HepG2 (cell line): ENCODE data around the gene PRSS8.
A peak's percentile ranks its signal among the peaks of the same experiment; 100 is the strongest.

Experiments
- CTCF ChIP-seq: sonication (generic); formaldehyde crosslinking; IDR thresholded peaks from 2 replicates; pipeline ENCODE4 v1.5.0; 2020; ENCODE audit warnings: mild to moderate bottlenecking, missing genetic modification reagents, moderate library complexity
- DMTF1 ChIP-seq: sonication (generic); formaldehyde crosslinking; IDR thresholded peaks from 2 replicates; pipeline ENCODE4 v1.4.0; 2020; ENCODE audit warnings: mild to moderate bottlenecking, missing genetic modification reagents
- EZH2 ChIP-seq: conservative IDR thresholded peaks from 2 replicates; pipeline ENCODE4 v1.6.1; 2012; ENCODE audit warnings: mild to moderate bottlenecking, low read depth, low read length, moderate library complexity
- JUNB ChIP-seq: sonication (generic); formaldehyde crosslinking; IDR thresholded peaks from 2 replicates; pipeline ENCODE4 v1.8.0; 2022; ENCODE audit warnings: missing genetic modification reagents, mild to moderate bottlenecking, borderline replicate concordance
- MTERF4 ChIP-seq: sonication (generic); formaldehyde crosslinking; IDR thresholded peaks from 2 replicates; pipeline ENCODE4 v1.8.0; 2023; ENCODE audit warnings: mild to moderate bottlenecking, missing genetic modification reagents
- NFATC3 ChIP-seq: sonication (generic); formaldehyde crosslinking; IDR thresholded peaks from 2 replicates; pipeline ENCODE4 v1.5.1; 2020; ENCODE audit warnings: mild to moderate bottlenecking, missing genetic modification reagents
- NFE2L1 ChIP-seq: sonication (generic); formaldehyde crosslinking; IDR thresholded peaks from 2 replicates; pipeline ENCODE4 v1.4.0; 2020; ENCODE audit warnings: missing genetic modification reagents, mild to moderate bottlenecking, borderline replicate concordance
- POLR2A ChIP-seq, 2 experiments: IDR thresholded peaks; 2 replicates each; pipeline ENCODE4 v1.6.1; 2011; ENCODE audit warnings: low read depth in 2 of 2, low read length in 2 of 2, mild to moderate bottlenecking in 1 of 2, moderate library complexity in 1 of 2; ENCODE audit not compliant: insufficient read depth in 1 of 2
- PRDM15 ChIP-seq: sonication (generic); formaldehyde crosslinking; IDR thresholded peaks from 2 replicates; pipeline ENCODE4 v1.4.0; 2020; ENCODE audit warnings: missing genetic modification reagents
- REST ChIP-seq, 2 experiments: IDR thresholded peaks; 2 replicates each; pipeline ENCODE4 v1.6.1; 2011 to 2012; ENCODE audit warnings: low read length in 2 of 2, borderline replicate concordance in 1 of 2, low read depth in 1 of 2, mild to moderate bottlenecking in 1 of 2, moderate library complexity in 1 of 2
- SRF ChIP-seq: IDR thresholded peaks from 2 replicates; pipeline ENCODE4 v1.6.1; 2011; ENCODE audit warnings: mild to moderate bottlenecking, low read depth, low read length, moderate library complexity
- ZBTB26 ChIP-seq: IDR thresholded peaks from 2 replicates; pipeline ENCODE4 v1.6.1; 2016; ENCODE audit warnings: missing compliant biosample characterization, missing genetic modification reagents, borderline replicate concordance
- ZNF263 ChIP-seq: sonication (generic); formaldehyde crosslinking; IDR thresholded peaks from 2 replicates; pipeline ENCODE4 v1.4.0; 2020; ENCODE audit warnings: missing genetic modification reagents
- ZNF639 ChIP-seq: conservative IDR thresholded peaks from 2 replicates; pipeline ENCODE4 v1.6.1; 2018; ENCODE audit warnings: missing genetic modification reagents

- peak; percentile 10; the same call in 1 of the 2 replicates for TF ChIP-seq CTCF (CRISPR knock-in tag)
- peak; percentile 23; the same call in 1 of the 2 replicates for TF ChIP-seq PRDM15
- TF ChIP-seq REST (IDR thresholded peaks at IDR 0.05; ENCODE audit: borderline replicate concordance in 1 of 2, low read depth in 1 of 2, low read length in 2 of 2): 0 out of 4 replicates have a peak, but pooled peaks of 1 of the 2 experiments have one; percentile 10
- TF ChIP-seq EZH2: no peak
- TF ChIP-seq POLR2A (IDR thresholded peaks at IDR 0.05; ENCODE audit: insufficient read depth in 1 of 2, low read depth in 2 of 2, low read length in 2 of 2): peak; percentile 80 to 94
- TF ChIP-seq ZNF263 (CRISPR knock-in tag): peak; percentile 60; the same call in 1 of the 2 replicates
- 0 out of 2 replicates have a peak, but pooled peaks have one; percentile 26 for TF ChIP-seq DMTF1 (CRISPR knock-in tag)
- no peak for TF ChIP-seq JUNB (CRISPR knock-in tag)
- TF ChIP-seq ZNF639 (CRISPR knock-in tag): peak; percentile 97
- peak; percentile 39 for TF ChIP-seq ZBTB26 (CRISPR knock-in tag)
- TF ChIP-seq SRF: peak; percentile 64
- no peak for TF ChIP-seq MTERF4
- no peak; the same call in 1 of the 2 replicates for TF ChIP-seq NFATC3 (CRISPR knock-in tag)
- TF ChIP-seq NFE2L1 (CRISPR knock-in tag): no peak
Measured at GRCh38 chr16:31117384-31118222, 17.9 kb downstream of the PRSS8 start, which contains the start of gene KAT8.
